Trophoblast cell (in vitro differentiated cells and primary cell): Measurements from ENCODE around the gene CTPS1.

Experiments used
- DNase-seq, 2 donors: peaks; one replicate each; pipeline ENCODE4 v3.0.0-alpha.2; 2016
- H2AFZ ChIP-seq: 2 replicates; pipeline ENCODE4 v1.6.1; 2013; ENCODE audit warnings: low read length, moderate library complexity, mild to moderate bottlenecking; ENCODE audit not compliant: insufficient read depth, poor library complexity
- H2AK5ac ChIP-seq: 2 replicates; pipeline ENCODE4 v1.6.1; 2013; ENCODE audit warnings: mild to moderate bottlenecking, low read length
- H2BK120ac ChIP-seq: 2 replicates; pipeline ENCODE4 v1.6.1; 2013; ENCODE audit warnings: low read length, mild to moderate bottlenecking, moderate library complexity; ENCODE audit not compliant: insufficient read depth, poor library complexity
- H2BK12ac ChIP-seq: 2 replicates; pipeline ENCODE4 v1.6.1; 2013; ENCODE audit warnings: mild to moderate bottlenecking, low read length, moderate library complexity
- H2BK5ac ChIP-seq: 2 replicates; pipeline ENCODE4 v1.6.1; 2013; ENCODE audit warnings: low read length, low read depth, moderate library complexity, mild to moderate bottlenecking; ENCODE audit not compliant: poor library complexity
- H3K14ac ChIP-seq: 2 replicates; pipeline ENCODE4 v1.6.1; 2013; ENCODE audit warnings: mild to moderate bottlenecking, low read length
- H3K18ac ChIP-seq: 2 replicates; pipeline ENCODE4 v1.6.1; 2013; ENCODE audit warnings: mild to moderate bottlenecking, low read length
- H3K23ac ChIP-seq: 2 replicates; pipeline ENCODE4 v1.6.1; 2013; ENCODE audit warnings: low read length
- H3K27ac ChIP-seq: 2 replicates; pipeline ENCODE4 v1.5.1; 2013; ENCODE audit warnings: low read depth, mild to moderate bottlenecking, inconsistent platforms, low read length, moderate library complexity
- H3K27me3 ChIP-seq: 2 replicates; pipeline ENCODE4 v1.6.1; 2013; ENCODE audit warnings: inconsistent platforms, mild to moderate bottlenecking, low read length, moderate library complexity; ENCODE audit not compliant: insufficient read depth
- H3K36me3 ChIP-seq, 2 experiments: 1 replicate in 1 of 2; 2 replicates in 1 of 2; pipeline ENCODE4 v1.6.1; 2013; ENCODE audit warnings: low read length in 2 of 2, mild to moderate bottlenecking in 2 of 2, moderate library complexity in 1 of 2; ENCODE audit not compliant: insufficient read depth in 2 of 2, control insufficient read depth in 1 of 2
- H3K4ac ChIP-seq: 2 replicates; pipeline ENCODE4 v1.6.1; 2013; ENCODE audit warnings: low read depth, mild to moderate bottlenecking, low read length, moderate library complexity
- H3K4me1 ChIP-seq, 2 experiments: 1 replicate in 1 of 2; 2 replicates in 1 of 2; pipeline ENCODE4 v1.6.1; 2013; ENCODE audit warnings: low read length in 2 of 2, mild to moderate bottlenecking in 2 of 2, moderate library complexity in 1 of 2; ENCODE audit not compliant: insufficient read depth in 2 of 2, control insufficient read depth in 1 of 2
- H3K4me2 ChIP-seq: 2 replicates; pipeline ENCODE4 v1.6.1; 2013; ENCODE audit warnings: inconsistent platforms, mild to moderate bottlenecking, low read length, moderate library complexity
- H3K4me3 ChIP-seq: 2 replicates; pipeline ENCODE4 v1.5.1; 2013; ENCODE audit warnings: mild to moderate bottlenecking, low read depth, low read length, inconsistent platforms
- H3K79me1 ChIP-seq: one replicate; pipeline ENCODE4 v1.6.1; 2013; ENCODE audit warnings: low read length
- H3K79me2 ChIP-seq: 2 replicates; pipeline ENCODE4 v1.6.1; 2013; ENCODE audit warnings: low read length, mild to moderate bottlenecking; ENCODE audit not compliant: control insufficient read depth, insufficient read depth, poor library complexity
- H3K9ac ChIP-seq: 2 replicates; pipeline ENCODE4 v1.6.1; 2013; ENCODE audit warnings: mild to moderate bottlenecking, low read length
- H3K9me3 ChIP-seq: 2 replicates; pipeline ENCODE4 v1.6.1; 2013; ENCODE audit warnings: low read depth, mild to moderate bottlenecking, control low read depth, inconsistent platforms, low read length; ENCODE audit not compliant: insufficient read depth
- H4K12ac ChIP-seq: 2 replicates; pipeline ENCODE4 v1.6.1; 2013; ENCODE audit warnings: low read depth, mild to moderate bottlenecking, low read length, moderate library complexity
- H4K8ac ChIP-seq: 2 replicates; pipeline ENCODE4 v1.6.1; 2013; ENCODE audit warnings: low read depth, mild to moderate bottlenecking, low read length, moderate library complexity
- H4K91ac ChIP-seq: one replicate; pipeline ENCODE4 v1.6.1; 2013; ENCODE audit warnings: low read depth, mild to moderate bottlenecking, low read length, moderate library complexity
- WGBS: extraction: QIAGEN DNeasy Blood & Tissue Kit; methylation state at CpG from one replicate; pipeline ENCODE4 v1.1.7; 2013; ENCODE audit warnings: missing lambda C conversion rate; ENCODE audit not compliant: insufficient read length, insufficient coverage; ENCODE audit errors: extremely low coverage; 5-methylcytosine and 5-hydroxymethylcytosine counted together

CTPS1 gene

DNA sequence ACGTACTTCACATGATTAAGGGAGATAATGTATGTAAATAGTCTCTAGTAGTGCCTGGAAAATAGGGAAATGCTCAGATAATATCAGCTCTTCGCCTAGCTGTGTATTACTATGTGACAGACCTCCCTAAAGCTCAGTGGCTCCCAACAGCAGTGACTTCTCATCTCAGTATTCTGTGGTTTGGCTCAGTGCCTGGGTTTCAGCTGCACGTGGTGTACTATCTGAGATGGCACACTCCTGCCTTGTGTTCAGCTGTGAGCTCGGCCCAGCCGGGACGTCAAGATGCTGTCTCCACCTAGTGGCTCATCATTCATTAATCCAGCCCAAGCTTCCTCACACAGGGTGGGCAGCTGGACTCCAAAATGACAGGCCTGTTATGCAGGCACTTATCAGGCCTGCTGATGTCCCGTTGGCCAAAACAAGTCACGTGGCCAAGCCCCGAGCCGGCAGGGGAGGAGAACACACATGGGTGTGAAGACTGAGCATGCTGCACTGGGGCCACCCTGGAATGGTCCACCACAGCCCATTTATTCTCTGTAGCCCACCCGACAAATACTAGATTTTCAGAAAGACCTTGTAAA is 24.2 kb downstream of the CTPS1 start:
- Histone ChIP-seq H3K9ac (no peak overlapping the region), H2AFZ (no peak overlapping the region), H4K12ac (no peak overlapping the region), H2BK12ac (no peak overlapping the region), H3K9me3 (no peaks in the 10 kb centered on the region), H3K27me3 (no peaks in the 10 kb centered on the region), H3K23ac (no peak overlapping the region), H3K79me2 (no peaks in the 10 kb centered on the region), H2AK5ac (no peak overlapping the region), H3K79me1 (no peaks in the 10 kb centered on the region), H2BK5ac (no peak overlapping the region), H3K36me3 (peaks cover 60 to 76% of the 10 kb centered on the region in 2 experiments), H2BK120ac (no peak overlapping the region), H3K4me1 (no peaks in the 10 kb centered on the region), H3K4me3 (no peak overlapping the region), H3K14ac (no peak overlapping the region), H4K91ac (no peak overlapping the region), H3K4ac (no peak overlapping the region), H3K27ac (no peak overlapping the region), H3K4me2 (no peak overlapping the region), H4K8ac (no peak overlapping the region), H3K18ac (no peak overlapping the region)
- peak; percentile 65 to 73 for DNase-seq
- WGBS = no CpG with 5 or more reads among the region's 11 CpGs

DNA sequence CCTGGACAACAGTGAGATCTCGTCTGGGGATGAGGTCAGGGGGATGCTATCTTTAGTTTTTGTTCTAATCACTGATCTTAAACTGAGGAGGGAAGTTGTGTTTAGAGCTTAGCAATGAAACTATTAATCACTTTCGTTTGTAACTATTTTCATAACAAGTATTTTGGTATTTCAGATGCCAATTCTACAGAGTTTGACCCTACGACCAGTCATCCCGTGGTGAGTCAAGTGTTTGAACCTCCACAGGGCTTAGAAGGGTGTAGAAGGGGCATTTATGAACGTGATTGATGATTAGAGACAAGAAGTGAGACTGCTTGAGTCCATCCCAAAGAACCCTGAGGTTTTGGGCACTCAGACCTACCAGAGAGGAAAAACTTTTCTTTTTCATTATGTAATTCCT is 26.4 kb downstream of the CTPS1 start:
- H2BK12ac ChIP-seq = no peak overlapping the region
- H3K4me1 ChIP-seq = no peaks in the 10 kb centered on the region
- no peak overlapping the region for H2AFZ ChIP-seq
- H3K79me1 ChIP-seq = no peaks in the 10 kb centered on the region
- H4K8ac ChIP-seq = no peak overlapping the region
- H3K27ac ChIP-seq = no peak overlapping the region
- H3K14ac ChIP-seq = no peak overlapping the region
- WGBS = no CpG with 5 or more reads among the region's 5 CpGs
- no peak overlapping the region for H3K18ac ChIP-seq
- no peak for DNase-seq
- H3K9me3 ChIP-seq = no peaks in the 10 kb centered on the region
- no peak overlapping the region for H3K9ac ChIP-seq
- H3K79me2 ChIP-seq = no peaks in the 10 kb centered on the region
- H4K12ac ChIP-seq = no peak overlapping the region
- H3K23ac ChIP-seq = no peak overlapping the region
- H2BK5ac ChIP-seq = no peak overlapping the region
- no peak overlapping the region for H3K4me2 ChIP-seq
- H2AK5ac ChIP-seq = no peak overlapping the region
- no peaks in the 10 kb centered on the region for H3K27me3 ChIP-seq
- H3K36me3 ChIP-seq = peaks cover 60 to 80% of the 10 kb centered on the region in 2 experiments
- H4K91ac ChIP-seq = no peak overlapping the region
- H3K4me3 ChIP-seq = no peak overlapping the region
- H3K4ac ChIP-seq = no peak overlapping the region
- H2BK120ac ChIP-seq = no peak overlapping the region

DNA sequence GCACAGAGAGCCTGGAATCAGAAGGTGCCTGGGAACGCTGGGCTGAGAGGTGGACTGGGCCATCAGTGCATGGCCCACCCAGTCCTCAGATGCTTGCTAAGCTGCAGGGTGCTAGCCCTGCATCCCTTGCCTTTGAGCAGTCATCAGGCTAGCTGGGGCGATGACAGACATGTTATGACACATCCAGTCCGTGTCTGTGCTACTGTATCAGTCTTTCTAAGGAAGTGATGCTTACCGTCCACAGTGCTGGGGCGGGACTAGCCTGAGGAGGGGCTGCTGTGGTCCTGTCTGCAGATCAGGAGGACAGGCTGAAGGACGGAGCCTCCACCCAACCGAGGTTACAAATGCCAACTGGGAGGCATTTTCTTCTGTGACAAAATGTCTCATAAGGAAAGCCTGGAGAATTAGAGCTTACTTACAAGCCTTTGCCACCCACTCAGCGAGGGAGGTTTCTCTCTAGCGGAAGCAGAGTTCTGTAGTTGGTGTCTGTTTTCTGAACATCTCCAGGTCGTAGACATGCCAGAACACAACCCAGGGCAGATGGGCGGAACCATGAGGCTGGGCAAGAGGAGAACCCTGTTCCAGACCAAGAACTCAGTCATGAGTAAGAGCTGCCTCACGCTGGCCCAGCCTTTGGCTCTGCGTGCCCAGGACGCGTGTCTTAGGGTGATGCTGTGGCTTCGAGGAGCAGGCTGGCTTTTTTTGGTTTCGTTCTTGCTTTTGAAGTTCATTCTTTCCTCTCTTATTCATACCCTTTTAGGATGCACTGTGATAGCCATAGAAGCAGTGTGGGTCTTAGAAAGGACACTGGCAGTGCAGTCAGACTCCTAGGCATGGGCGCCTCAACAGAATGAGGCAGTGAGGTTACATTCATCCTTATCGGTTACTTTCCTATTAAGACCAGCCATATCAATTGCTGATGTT is 27.7 kb downstream of the CTPS1 start:
- Histone ChIP-seq H4K12ac (no peak overlapping the region), H3K27me3 (no peaks in the 10 kb centered on the region), H3K27ac (no peak overlapping the region), H3K4me2 (no peak overlapping the region), H3K9ac (no peak overlapping the region), H3K4me1 (no peaks in the 10 kb centered on the region), H3K9me3 (no peaks in the 10 kb centered on the region), H4K8ac (no peak overlapping the region), H2BK5ac (peak overlapping the region; percentile 2), H2BK12ac (no peak overlapping the region), H2BK120ac (no peak overlapping the region), H3K4me3 (no peak overlapping the region), H3K18ac (peak overlapping the region; percentile 47), H3K4ac (no peak overlapping the region), H2AK5ac (no peak overlapping the region), H4K91ac (no peak overlapping the region), H3K14ac (peak overlapping the region; percentile 10), H3K79me1 (no peaks in the 10 kb centered on the region), H3K23ac (no peak overlapping the region), H3K79me2 (no peaks in the 10 kb centered on the region), H2AFZ (no peak overlapping the region), H3K36me3 (peaks cover 61 to 83% of the 10 kb centered on the region in 2 experiments)
- WGBS = no CpG with 5 or more reads among the region's 19 CpGs
- no peak for DNase-seq

DNA sequence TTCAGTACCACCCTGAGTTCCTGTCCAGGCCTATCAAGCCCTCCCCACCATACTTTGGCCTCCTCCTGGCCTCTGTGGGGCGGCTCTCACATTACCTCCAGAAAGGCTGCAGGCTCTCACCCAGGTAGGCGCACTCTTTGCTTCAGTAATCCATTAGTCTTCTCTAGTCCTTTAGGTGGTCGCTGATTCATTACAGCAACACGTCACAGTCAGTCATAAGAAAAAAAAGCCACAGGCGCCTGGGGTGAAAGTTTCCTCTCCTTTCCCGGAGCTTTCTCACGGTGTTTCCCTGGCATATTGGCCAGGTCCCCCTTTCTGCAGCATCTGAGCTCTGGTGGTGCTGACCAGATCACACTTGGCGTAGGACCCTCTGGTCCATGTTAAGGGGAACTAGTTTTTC is 30.0 kb downstream of the CTPS1 start:
- no peak overlapping the region for H3K4me3 ChIP-seq
- H3K27me3 ChIP-seq = no peaks in the 10 kb centered on the region
- no peak overlapping the region for H3K23ac ChIP-seq
- H3K4ac ChIP-seq = no peak overlapping the region
- no peaks in the 10 kb centered on the region for H3K9me3 ChIP-seq
- DNase-seq = no peak
- no peak overlapping the region for H3K9ac ChIP-seq
- H2AK5ac ChIP-seq = no peak overlapping the region
- no peak overlapping the region for H3K4me2 ChIP-seq
- no peak overlapping the region for H2BK120ac ChIP-seq
- no peak overlapping the region for H2BK12ac ChIP-seq
- peaks cover 63 to 85% of the 10 kb centered on the region in 2 experiments for H3K36me3 ChIP-seq
- H4K91ac ChIP-seq = no peak overlapping the region
- H3K79me2 ChIP-seq = no peaks in the 10 kb centered on the region
- WGBS = no CpG with 5 or more reads among the region's 8 CpGs
- H3K79me1 ChIP-seq = no peaks in the 10 kb centered on the region
- H2AFZ ChIP-seq = no peak overlapping the region
- no peak overlapping the region for H4K8ac ChIP-seq
- no peak overlapping the region for H3K18ac ChIP-seq
- no peak overlapping the region for H2BK5ac ChIP-seq
- H3K27ac ChIP-seq = no peak overlapping the region
- H3K4me1 ChIP-seq = no peaks in the 10 kb centered on the region
- no peak overlapping the region for H3K14ac ChIP-seq
- H4K12ac ChIP-seq = no peak overlapping the region
